LHCN-M2 (cell line): ENCODE results near the gene SYNGR1. TPM values are rescaled to one million over a fixed set of nuclear protein-coding genes. Genes with fewer than 3 reads are reported as not detected.
"Not testable (repeated sequence)": the region's sequence is repeated elsewhere in the genome, so short reads cannot be mapped to it uniquely, and the experiment has no call there.

Experiments
- DNase-seq: peaks from one replicate; pipeline ENCODE4 v3.0.0-alpha.2; 2012; ENCODE audit warnings: low read depth
- total RNA-seq: library from RNA; depleted of rRNA; stranded (reverse); fragments of >200 nt; gene quantifications from 2 replicates; pipeline ENCODE4 v1.2.3, GENCODE V29; 2014

SYNGR1 gene
- total RNA-seq, 1 experiment from 2014 or later, result 4.0 TPM

DNA sequence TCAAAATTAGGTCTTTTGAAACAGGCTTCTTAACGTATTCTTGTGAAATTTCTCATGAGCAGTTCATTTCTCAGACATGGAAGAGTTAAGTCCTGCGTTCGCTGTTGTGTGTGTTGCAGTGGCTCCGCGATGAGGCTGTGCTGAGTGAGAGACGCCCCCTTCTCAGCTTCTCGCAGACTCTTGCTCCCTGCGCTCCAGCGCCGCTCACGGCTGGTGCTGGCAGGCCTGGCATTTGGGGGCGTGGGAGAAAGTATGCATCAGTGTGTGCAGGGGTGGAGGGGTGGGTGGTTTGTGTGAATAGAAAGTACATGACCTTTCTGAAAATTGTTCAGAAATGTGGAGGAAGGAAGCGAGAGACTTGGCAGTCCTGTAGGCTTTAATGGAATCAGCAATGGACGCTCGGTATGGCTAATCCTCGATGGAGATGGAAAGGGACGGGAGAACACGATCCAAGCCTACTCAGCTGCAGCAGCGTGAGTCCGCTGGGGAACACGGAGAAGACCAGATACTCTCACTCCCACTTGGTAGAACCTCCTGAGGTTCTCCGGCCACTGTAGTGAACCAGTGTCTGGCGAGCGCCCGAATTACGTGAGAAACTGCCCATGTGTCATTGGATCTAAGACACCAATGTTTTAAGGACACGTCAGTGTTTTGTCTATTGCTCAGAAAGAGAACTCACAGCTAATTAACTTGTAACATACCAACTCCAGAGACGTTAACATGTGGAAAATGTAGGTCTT is 55.7 kb downstream of the SYNGR1 start:
- no peak for DNase-seq

DNA sequence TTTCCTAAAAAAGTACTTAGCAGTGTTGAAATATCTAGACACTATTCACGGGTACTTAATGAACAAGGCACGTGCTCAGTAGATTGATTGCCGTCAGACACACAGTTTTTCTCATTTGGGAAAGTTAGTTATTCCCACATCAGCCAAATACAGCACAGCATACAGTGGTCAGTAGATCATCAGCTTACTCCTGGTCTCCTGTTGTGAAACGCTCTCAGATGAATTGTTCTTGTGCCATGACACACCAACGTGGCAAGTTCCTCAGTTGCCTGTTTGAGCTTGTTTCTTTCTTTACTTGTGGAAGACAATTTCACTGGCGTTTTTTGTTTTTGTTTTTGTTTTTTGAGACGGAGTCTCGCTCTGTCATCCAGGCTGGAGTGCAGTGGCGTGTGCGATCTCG is 58.4 kb downstream of the SYNGR1 start:
- no peak for DNase-seq

DNA sequence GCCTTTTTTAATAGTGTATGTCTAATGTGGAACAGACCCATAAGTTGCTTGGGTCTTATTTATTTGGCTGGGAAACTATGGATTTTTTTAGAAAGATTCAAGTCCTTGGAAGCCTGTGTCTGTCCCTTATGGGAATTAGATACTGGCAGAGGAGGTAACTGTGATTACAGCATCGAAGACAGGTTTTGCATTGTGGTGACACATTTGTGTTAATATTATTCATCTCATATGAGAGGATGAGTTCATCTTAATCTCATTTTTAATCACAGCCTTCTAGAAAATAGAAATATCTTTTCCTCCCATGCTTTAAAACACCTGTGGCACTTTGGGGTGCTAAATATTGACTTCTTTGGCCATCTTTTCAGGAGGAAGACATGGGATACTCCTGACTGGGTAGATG is 59.0 kb downstream of the SYNGR1 start:
- DNase-seq, result no peak

DNA sequence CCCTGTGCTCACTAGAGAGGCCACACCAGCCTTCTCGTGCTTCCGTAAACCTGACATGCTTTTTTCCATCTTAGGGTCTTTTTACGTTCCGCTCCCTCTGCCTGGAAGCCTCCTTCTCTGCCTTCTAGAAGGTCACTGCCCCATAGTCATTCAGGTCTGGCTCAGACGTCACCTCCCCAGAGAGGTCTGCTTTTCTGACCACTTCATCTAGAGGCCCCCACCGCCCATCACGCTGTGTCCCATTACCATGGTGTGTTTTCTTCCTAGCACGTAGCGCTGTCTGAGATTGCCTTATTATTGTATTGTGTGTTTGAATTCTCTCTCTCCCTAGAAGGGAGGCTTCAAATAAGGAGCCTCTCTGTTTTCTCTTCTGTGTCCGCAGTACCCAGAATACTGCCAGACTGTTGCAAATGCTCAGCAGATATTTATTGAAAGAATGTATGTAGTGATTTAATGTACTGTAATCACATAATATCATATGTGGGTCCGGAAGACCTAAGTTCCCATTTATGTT is 59.8 kb downstream of the SYNGR1 start:
- DNase-seq, result no peak

DNA sequence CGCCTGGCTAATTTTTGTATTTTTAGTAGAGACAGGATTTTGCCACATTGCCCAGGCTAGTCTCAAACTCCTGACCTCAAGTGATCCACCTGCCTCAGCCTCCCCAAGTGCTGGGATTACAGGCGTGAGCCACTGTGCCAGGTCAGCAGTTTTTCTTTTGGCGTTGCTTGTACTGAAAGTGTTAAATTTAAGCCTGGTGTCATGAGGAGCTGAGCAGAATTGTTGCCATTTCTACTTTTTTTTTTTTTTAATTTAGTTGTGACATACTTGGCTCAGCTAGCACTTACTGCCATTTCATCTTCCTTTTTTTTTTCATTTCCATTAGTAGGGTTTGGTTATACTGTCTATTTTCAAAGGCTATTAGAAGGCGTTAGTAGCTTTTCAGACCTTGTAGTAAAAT is 60.5 kb downstream of the SYNGR1 start:
- DNase-seq, result no peak

DNA sequence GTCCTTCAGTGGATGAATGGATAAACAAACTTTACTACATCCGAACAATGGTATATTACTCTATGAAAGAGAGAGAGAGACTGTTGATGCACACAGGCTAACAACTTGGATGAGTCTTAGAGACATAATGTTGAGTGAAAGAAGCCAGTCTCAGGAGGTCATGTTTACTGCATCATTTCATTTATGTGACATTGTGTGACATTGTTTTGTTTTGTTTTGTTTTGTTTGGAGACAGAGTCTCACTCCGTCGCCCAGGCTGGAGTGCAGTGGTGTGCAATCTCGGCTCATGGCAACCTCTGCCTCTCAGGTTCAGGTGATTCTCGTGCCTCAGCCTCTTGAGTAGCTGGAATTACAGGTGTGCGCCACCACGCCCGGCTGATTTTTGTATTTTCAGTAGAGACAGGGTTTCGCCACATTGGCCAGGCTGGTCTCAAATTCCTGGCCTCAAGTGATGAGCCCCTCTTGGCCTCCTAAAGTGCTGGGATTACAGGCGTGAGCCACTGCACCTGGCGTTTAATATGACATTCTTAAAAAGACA is 62.1 kb downstream of the SYNGR1 start:
- DNase-seq, result not testable (repeated sequence)

DNA sequence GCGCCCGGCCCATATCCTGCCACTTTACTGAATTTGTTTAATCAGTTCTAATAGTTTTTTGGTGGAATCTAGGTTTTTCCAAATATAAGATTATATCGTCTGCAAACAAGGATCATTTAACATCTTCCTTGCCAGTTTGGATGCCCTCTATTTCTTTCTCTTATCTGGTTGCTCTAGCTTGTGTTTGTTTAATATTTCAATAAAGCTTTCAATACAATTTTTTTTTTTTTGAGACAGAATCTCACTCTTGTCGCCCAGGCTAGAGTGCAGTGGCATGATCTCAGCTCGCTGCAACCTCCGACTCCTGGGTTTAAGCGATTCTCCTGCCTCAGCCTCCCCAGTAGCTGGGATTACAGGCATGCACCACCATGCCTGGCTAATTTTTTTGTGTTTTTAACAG is 63.4 kb downstream of the SYNGR1 start:
- DNase-seq, result not testable (repeated sequence)

DNA sequence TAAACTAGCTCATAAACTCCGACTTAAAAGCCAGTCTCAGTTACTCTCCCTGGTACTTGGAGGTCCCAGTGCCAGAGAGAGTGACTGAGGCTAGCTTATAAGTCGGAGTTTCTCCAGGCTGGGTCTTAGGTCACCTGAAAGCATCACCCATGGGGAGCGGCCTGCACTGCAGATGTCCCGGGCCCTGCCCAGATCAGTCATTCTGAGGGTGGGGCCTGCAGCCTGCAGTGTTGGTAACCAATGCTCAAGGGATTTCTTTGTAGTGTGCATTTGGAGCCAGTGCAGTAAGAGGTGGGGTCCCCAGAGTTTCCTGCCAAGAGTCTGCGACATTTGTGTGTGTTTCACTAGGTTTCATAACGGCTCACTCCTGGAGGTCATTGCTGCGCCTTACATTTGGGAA is 64.6 kb downstream of the SYNGR1 start:
- no peak for DNase-seq

DNA sequence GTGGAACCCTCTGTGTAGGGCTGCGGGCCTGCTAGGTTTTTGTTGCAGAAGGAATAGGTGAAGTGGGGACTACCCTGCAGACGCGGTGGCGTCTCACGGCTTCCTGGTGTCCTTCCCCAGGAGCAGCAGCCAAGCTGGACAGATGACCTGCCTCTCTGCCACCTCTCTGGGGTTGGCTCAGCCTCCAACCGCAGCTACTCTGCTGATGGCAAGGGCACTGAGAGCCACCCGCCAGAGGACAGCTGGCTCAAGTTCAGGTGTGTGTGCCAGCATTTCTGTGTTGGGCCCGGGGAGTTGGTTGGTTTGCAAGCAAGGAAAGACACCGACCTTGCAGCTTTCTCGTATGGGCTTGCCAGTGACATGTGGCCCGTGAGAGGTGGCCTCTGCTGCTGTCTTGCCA is 65.1 kb downstream of the SYNGR1 start:
- no peak for DNase-seq

DNA sequence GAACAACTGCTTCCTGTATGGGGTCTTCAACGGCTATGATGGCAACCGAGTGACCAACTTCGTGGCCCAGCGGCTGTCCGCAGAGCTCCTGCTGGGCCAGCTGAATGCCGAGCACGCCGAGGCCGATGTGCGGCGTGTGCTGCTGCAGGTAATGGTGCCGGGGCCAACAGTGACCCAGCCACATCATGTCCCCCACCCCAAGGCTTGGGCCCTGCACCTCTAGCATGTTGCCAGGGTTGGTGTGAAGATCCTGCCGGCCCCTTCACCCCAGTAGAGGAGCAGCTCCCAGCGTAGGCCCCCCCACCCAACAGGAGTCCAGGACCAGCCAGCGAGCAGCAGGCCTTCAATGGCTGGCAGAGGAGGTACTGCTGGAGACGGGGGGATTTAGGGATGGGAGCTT is 65.7 kb downstream of the SYNGR1 start:
- no peak for DNase-seq

DNA sequence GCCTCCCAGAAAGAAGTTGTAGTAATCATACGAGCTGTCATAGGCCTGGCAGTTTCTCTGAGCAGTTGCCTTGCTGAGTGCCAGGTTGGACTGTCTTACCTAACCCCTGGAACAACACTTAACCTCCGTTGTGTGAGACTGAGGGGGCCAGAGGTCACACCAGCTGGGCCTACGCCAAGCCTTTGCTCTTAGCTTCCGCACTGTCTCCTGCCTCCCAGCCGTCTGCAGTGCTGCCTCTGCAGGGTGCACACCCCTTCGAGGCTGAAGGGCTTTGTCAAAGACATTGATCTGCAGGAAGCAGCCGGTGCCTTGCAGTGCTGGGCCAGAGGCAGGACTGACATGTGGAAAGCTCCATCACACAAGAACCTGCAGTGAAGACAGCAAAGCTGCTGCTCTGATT is 66.5 kb downstream of the SYNGR1 start:
- no peak for DNase-seq

DNA sequence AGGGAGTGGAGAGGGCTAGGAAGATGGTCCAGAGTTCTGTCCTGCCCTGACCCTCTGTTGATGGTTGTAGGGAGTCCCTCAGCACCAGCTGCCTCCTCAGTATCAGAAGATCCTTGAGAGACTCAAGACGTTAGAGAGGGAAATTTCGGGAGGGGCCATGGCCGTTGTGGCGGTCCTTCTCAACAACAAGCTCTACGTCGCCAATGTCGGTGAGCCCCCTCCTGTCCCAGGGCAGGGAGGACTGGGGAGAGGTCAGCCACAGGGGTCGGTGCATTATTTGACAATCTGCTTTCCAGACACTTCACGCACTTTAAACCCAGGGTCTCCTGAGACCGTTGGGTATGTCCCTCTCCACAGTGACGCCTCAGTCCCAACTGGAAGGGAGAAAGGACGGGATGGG is 67.8 kb downstream of the SYNGR1 start:
- no peak for DNase-seq

DNA sequence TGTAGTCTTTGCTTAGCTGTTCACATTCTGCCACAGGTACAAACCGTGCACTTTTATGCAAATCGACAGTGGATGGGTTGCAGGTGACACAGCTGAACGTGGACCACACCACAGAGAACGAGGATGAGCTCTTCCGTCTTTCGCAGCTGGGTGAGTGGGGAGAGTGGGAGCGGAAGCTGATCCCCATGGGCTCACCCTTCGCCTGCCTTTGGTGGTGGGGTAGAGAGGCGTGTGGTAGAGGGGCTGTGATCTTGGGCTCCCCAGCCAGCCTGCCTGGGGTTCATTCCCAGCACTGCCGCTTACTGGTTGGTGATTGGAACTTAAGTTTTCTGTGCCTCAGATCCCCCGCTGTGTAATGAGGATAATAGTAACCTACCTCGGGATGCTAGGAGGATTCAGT is 68.9 kb downstream of the SYNGR1 start:
- DNase-seq, result no peak

DNA sequence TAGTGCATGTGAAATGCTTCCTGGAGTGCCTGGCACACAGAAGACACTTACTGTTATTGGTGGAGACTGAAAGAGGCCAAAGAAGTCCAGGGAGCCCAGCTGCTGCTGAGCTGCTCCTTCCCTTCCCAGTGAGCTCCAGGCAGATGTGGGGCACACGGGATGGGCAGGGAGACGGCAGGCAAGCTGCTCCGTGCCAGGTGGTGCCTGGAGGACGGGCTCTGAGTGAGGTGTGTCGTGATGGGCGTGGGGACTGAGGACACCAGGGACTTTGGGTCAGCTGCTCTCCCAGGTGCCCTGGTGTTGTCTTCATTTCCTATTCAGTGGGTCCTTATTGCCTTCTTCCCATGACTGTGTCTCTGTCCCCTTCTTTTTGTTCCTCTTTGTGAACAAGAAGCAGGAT is 69.3 kb downstream of the SYNGR1 start:
- DNase-seq, result no peak

DNA sequence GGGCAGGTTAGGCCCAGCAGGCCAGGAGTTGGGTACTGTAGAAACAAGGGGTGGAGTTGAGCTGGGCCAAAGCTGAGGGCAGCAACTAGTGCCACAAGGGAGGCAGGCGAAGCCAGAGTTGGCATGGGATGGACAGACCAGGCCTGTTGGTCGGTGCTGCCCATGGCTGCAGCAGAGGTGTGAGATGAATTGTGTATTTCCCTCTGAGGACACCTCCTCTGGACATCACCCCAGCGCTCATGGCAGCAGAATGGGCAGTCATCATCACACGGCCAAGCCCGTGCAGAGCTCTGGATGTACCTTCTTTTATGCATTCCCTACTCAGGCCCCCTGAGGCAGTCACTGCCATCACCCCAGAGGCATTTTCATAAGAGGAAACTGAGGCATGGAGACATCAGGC is 70.1 kb downstream of the SYNGR1 start:
- DNase-seq, result no peak

DNA sequence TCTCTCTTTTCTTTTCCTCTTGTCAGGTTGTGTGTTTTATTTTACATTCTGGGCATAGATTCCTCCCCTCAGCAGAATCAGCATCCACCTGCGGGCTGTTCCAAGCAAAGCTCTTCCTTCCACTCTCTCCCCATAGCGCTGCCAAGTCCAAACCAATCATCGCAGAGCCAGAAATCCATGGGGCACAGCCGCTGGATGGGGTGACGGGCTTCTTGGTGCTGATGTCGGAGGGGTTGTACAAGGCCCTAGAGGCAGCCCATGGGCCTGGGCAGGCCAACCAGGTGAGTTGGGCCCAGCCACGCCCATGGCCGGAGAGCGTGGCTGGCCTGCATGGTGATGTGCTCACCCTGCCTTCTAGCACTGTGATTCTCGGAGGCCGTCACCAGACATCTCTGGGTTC is 71.9 kb downstream of the SYNGR1 start:
- no peak for DNase-seq

DNA sequence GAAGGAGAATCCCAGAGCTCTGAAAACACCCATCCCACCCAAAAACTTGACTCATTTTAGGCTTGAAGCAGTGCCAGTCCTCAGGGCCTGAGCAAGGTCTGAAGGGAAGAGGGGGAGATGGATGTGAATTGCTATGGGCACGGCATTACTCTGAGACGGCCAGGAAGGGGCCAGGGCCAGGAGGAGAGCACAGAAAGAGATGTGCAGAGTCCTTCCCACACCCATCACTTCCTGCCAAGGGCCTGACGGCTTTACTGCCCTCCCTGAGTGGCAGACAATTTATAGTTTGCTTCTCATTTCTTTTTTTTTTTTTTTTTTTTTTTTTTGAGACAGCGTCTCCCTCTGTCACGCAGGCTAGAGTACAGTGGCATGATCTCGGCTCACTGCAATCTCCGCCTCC is 72.3 kb downstream of the SYNGR1 start:
- no peak for DNase-seq

DNA sequence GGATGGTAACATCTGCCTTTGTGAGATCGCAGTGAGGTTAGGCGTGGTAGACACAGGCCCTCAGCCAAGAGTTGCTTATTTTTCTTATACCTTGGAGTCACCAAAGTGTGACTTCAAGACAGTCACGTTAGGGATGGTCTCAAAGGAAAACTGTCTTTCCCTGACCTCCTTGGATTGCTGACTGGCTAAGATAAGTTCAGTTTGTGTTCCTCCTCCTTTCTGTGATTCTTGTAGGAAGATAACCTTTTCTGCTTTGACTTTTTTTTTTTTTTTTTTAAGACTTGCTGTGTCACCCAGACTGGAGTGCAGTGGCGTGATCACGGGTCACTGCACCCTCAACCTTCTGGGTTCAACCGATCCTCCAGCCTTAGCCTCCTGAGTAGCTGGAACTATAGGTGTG is 72.9 kb downstream of the SYNGR1 start:
- no peak for DNase-seq

DNA sequence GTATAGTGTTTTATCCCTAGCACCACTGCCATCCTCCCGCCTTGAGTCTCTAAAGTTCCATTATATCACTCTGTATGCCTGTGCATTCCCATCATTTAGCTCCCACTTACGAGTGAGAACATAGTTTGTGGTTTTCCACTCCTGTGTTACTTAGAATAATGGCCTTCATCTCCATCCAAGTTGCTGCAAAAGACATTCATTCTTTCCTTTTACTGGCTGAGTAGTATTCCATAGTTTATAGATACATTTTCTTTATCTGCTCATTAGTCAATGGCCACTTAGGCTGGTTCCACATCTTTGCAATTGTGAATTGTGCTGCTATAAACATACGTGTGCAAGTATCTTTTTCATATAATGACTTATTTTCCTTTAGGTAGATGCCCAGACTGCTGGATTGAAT is 74.2 kb downstream of the SYNGR1 start:
- no peak for DNase-seq

DNA sequence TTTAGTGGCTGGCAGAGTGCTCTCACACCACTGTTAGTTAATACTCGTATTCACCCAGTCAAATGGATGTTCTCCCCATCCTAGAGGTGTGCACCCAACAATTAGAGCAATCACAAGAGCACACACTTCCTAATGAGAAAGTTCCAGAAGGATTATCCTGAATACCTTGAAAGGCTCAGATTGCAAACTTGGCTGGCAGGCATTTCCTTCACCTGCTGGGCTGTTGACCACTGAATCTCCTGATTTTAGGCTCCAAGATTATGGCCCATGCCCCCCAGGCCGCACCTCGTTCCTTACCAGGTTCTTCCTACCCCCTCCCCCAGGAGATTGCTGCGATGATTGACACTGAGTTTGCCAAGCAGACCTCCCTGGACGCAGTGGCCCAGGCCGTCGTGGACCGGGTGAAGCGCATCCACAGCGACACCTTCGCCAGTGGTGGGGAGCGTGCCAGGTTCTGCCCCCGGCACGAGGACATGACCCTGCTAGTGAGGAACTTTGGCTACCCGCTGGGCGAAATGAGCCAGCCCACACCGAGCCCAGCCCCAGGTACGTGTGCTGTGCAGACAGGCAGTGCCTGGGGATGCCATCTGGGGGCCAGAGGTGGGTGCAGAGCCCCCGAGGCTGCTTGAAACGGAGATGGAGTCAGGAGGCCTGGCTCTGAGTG is 76.7 kb downstream of the SYNGR1 start:
- no peak for DNase-seq

DNA sequence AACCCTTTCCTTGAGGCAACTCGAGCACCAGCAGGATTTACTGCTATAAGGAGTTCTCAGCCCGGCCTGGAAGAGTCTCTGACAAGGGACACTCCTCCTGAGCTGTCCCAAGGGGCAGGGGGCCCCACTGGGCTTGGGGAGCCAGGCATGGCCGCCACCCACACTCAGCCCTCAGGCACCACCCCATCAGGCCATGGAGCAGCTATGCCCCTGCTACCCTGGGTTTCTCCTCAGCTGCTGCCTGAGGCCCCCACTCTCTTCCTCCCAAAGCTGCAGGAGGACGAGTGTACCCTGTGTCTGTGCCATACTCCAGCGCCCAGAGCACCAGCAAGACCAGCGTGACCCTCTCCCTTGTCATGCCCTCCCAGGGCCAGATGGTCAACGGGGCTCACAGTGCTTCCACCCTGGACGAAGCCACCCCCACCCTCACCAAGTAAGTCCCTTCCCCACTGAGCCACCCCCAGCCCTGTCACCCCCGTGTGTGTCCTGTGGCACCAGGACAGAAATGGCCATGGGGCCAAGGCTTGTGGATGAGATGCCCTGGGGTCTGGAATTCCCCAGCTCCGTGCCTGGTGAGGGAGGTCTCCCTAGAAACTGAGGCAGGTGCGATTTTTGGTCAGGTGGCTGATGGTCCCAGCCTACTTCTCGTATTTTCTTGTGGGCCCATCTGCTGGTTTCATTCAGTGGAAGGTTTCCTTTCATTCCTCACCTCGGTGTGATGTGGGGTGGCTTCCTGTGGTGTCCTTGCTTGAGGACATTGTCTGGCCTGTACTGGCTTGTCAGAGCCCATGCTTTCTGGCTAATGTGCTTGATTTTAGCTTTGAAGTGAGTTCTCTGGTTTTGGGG is 78.2 kb downstream of the SYNGR1 start:
- DNase-seq, result no peak

DNA sequence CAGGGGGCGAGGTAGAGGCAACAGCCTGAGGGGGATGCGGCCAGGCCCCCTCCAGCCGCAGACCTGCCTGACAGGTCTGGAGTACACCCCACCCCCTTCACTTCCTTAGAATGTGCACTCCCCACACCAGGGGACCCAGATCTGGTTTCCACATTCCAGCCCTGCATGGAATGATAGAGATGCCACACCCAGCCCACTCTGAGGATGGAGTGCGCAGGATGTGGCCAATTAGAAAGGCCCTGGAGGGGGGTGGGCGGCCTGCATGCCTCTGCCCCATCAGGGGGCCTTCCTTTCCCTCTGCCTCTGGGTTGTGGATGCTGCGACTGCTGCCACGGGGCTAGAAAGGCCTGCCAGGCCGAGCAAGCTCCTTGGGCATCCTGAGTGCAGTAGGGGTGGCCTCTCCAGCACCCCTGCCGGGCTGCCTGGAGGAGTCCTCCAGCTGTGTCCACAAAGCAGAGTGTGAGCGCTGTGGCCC is 78.8 kb downstream of the SYNGR1 start:
- no peak for DNase-seq
